GM12878 (cell line): ENCODE data around the gene NKAIN2. TPM values are rescaled to one million over a fixed set of nuclear protein-coding genes. Genes with fewer than 3 reads are reported as not detected.

ENCODE experiments used
- ATAC-seq: fragments of 200-7000 bp; cut with Tn5 transposase; 3 replicates; pipeline ENCODE4 v1.9.1; 2020; ENCODE audit warnings: mild to moderate bottlenecking, moderate library complexity
- BruUV-seq: library from RNA; stranded (reverse); fragments of 400-500 nt; replicated peaks from 2 replicates; lab custom pipeline; 2021; lab: Mats Ljungman, UMichigan
- CTCF ChIA-PET: fragments of 300-600 bp; sonication (Branson Sonifier 250); formaldehyde crosslinking; extraction: SDS; loops from one replicate; lab custom pipeline; 2021; ENCODE audit warnings: inconsistent platforms; lab: Yijun Ruan, JAX
- POLR2A ChIA-PET: fragments of 350-600 bp; formaldehyde crosslinking; extraction: SDS; loops from one replicate; lab custom pipeline; 2021; ENCODE audit warnings: inconsistent platforms; lab: Charles Lee
- RAD21 ChIA-PET: fragments of 300-600 bp; sonication (Branson Sonifier 250); formaldehyde crosslinking; loops from one replicate; lab custom pipeline; 2023; ENCODE audit warnings: antibody characterized with exemption; ENCODE audit not compliant: unreplicated experiment; lab: Charles Lee
- SMC1A ChIA-PET: fragments of 300-600 bp; sonication (Branson Sonifier 250); formaldehyde crosslinking; loops from one replicate; lab custom pipeline; 2023; ENCODE audit not compliant: unreplicated experiment, uncharacterized antibody; lab: Charles Lee
- DNase-seq: peaks from one replicate; pipeline ENCODE4 v3.0.0-alpha.2; 2011; ENCODE audit warnings: low read depth, low spot score
- FAIRE-seq: peaks from 3 replicates; lab custom pipeline; 2011; peaks lifted over from hg19 to GRCh38; lab: Jason Lieb, UNC
- H2AFZ ChIP-seq: 2 replicates; pipeline ENCODE4 v1.6.0; 2011; ENCODE audit warnings: low read depth, low read length, control low read depth; ENCODE audit not compliant: control insufficient read depth
- H3K27ac ChIP-seq: 2 replicates; pipeline ENCODE4 v1.5.1; 2011; ENCODE audit warnings: control low read depth; ENCODE audit not compliant: control insufficient read depth, insufficient read depth
- H3K27me3 ChIP-seq, 2 experiments: replicated peaks in 1 of 2; 2 replicates each; pipeline versions ENCODE4 v1.6.0 to v1.6.1; 2011; ENCODE audit warnings: low read length in 1 of 2; ENCODE audit not compliant: control insufficient read depth in 2 of 2, insufficient read depth in 2 of 2
- H3K36me3 ChIP-seq, 2 experiments: 2 replicates each; pipeline ENCODE4 v1.5.1; 2011; ENCODE audit warnings: low read length in 1 of 2; ENCODE audit not compliant: control insufficient read depth in 2 of 2, insufficient read depth in 2 of 2
- H3K4me1 ChIP-seq: 2 replicates; pipeline ENCODE4 v1.6.1; 2011; ENCODE audit warnings: mild to moderate bottlenecking, low read length, moderate library complexity, mixed read lengths; ENCODE audit not compliant: control insufficient read depth, insufficient read depth
- H3K4me2 ChIP-seq: 2 replicates; pipeline ENCODE4 v1.6.0; 2011; ENCODE audit warnings: control low read depth; ENCODE audit not compliant: control insufficient read depth, insufficient read depth
- H3K4me3 ChIP-seq: fragments of 200-600 bp; sonication (generic); 2 replicates; pipeline ENCODE4 v1.5.1; 2016
- H3K79me2 ChIP-seq: 2 replicates; pipeline ENCODE4 v1.6.0; 2011; ENCODE audit warnings: low read length; ENCODE audit not compliant: control insufficient read depth, insufficient read depth
- H3K9ac ChIP-seq: 2 replicates; pipeline ENCODE4 v1.8.0; 2011; ENCODE audit warnings: low read length, control low read depth, mixed read lengths; ENCODE audit not compliant: control insufficient read depth, insufficient read depth
- H3K9me3 ChIP-seq: replicated peaks from 3 replicates; pipeline ENCODE4 v1.5.1; 2011; ENCODE audit warnings: mild to moderate bottlenecking, low read length; ENCODE audit not compliant: control insufficient read depth, insufficient read depth
- H4K20me1 ChIP-seq: 2 replicates; pipeline ENCODE4 v1.6.0; 2011; ENCODE audit not compliant: control insufficient read depth, insufficient read depth
- CREM ChIP-seq: IDR thresholded peaks from 2 replicates; pipeline ENCODE4 v1.6.1; 2014; ENCODE audit warnings: antibody characterized with exemption, low read depth
- EGR1 ChIP-seq, 2 experiments: IDR thresholded peaks; 1 replicate in 1 of 2; 2 replicates in 1 of 2; pipeline ENCODE4 v1.6.1; 2011 to 2012; ENCODE audit warnings: low read depth in 2 of 2, low read length in 2 of 2, borderline replicate concordance in 1 of 2, mild to moderate bottlenecking in 1 of 2, moderate library complexity in 1 of 2
- ETV6 ChIP-seq, 2 experiments: fragments of 450-650 bp in 1 of 2; IDR thresholded peaks in 1 of 2; conservative IDR thresholded peaks in 1 of 2; 2 replicates each; pipeline ENCODE4 v1.6.1; 2014; ENCODE audit warnings: antibody characterized with exemption in 1 of 2, borderline replicate concordance in 1 of 2, low read depth in 1 of 2, mild to moderate bottlenecking in 1 of 2, moderate library complexity in 1 of 2
- IRF4 ChIP-seq: IDR thresholded peaks from 2 replicates; pipeline ENCODE4 v1.6.1; 2011; ENCODE audit warnings: low read depth, low read length
- IRF5 ChIP-seq: fragments of 450-650 bp; IDR thresholded peaks from 2 replicates; pipeline ENCODE4 v1.6.1; 2017; ENCODE audit warnings: borderline replicate concordance
- PML ChIP-seq: IDR thresholded peaks from 2 replicates; pipeline ENCODE4 v1.6.1; 2012; ENCODE audit warnings: low read length, inconsistent platforms
- RBBP5 ChIP-seq: fragments of 200-600 bp; sonication (generic); conservative IDR thresholded peaks from 2 replicates; pipeline ENCODE4 v1.6.1; 2016
- USF2 ChIP-seq: IDR thresholded peaks from 2 replicates; pipeline ENCODE4 v1.6.1; 2011; ENCODE audit warnings: low read depth, low read length, improper control_type of control experiment, borderline replicate concordance
- ZBTB40 ChIP-seq: fragments of 450-650 bp; IDR thresholded peaks from 2 replicates; pipeline ENCODE4 v1.6.1; 2016; ENCODE audit warnings: mild to moderate bottlenecking, moderate library complexity, borderline replicate concordance
- ZNF274 ChIP-seq: IDR thresholded peaks from one replicate; pipeline ENCODE4 v1.8.0; 2011; ENCODE audit not compliant: insufficient read length, insufficient read depth
- ZNF622 ChIP-seq: fragments of 450-650 bp; IDR thresholded peaks from 2 replicates; pipeline ENCODE4 v1.6.1; 2017; ENCODE audit warnings: mild to moderate bottlenecking, inconsistent platforms
- WGBS: methylation state at CpG from one replicate; pipeline ENCODE4 v1.1.6; 2016; ENCODE audit warnings: low lambda C conversion rate; ENCODE audit not compliant: insufficient replicate concordance, insufficient coverage; ENCODE audit errors: missing lambda C conversion rate; 5-methylcytosine and 5-hydroxymethylcytosine counted together
- in situ Hi-C: fragments of 300-500 bp; cut with MboI; formaldehyde crosslinking; loops from 9 replicates; pipeline ENCODE4 v1.14.3; 2018; ENCODE audit warnings: mixed read lengths
- intact Hi-C: fragments of 100-400 bp; cut with micrococcal nuclease; formaldehyde crosslinking; loops from one replicate; pipeline ENCODE4 v1.14.2; 2022; ENCODE audit not compliant: unreplicated experiment
- polyA plus RNA-seq, 11 experiments: library from polyadenylated mRNA; depleted of rRNA in 4 of 11; unstranded in 6 of 11; stranded (reverse) in 5 of 11; fragments of >200 nt; fragmentation: Nextera tagmentation in 4 of 11; fragmentation: Illumina TruSeq in 1 of 11; extraction: Ambion mirVana in 4 of 11; extraction: Trizol in 1 of 11; gene quantifications; 1 replicate in 1 of 11; 2 replicates in 10 of 11; pipeline versions ENCODE4 v1.2.1 to v1.2.3, GENCODE V29; 2011 to 2016; ENCODE audit warnings: inconsistent platforms in 2 of 11, missing spikeins in 2 of 11, low read depth in 1 of 11
- total RNA-seq, 4 experiments: library from RNA; depleted of rRNA in 3 of 4; stranded (reverse); fragments of >200 nt in 3 of 4; fragmentation: Illumina TruSeq in 1 of 4; extraction: Trizol in 1 of 4; gene quantifications; 2 replicates each; pipeline versions ENCODE4 v1.2.1 to v1.2.3, GENCODE V29; 2013 to 2021

The NKAIN2 gene
- total and polyA plus RNA-seq, 10 of the 15 experiments (the other 5 are each of a cell fraction or from before 2014, with no cell fraction given), result not detected

GRCh38 chr6:124371974-124372475 lies 568.4 kb downstream of the NKAIN2 start:
- RAD21 ChIA-PET, result no interaction called here
- in situ Hi-C loops, result no loop called here
- TF ChIP-seq CREM (no peak), EGR1 (IDR thresholded peaks at IDR 0.05; ENCODE audit: borderline replicate concordance in 1 of 2, low read depth in 2 of 2, low read length in 2 of 2) (no peak), PML (no peak), ZNF622 (no peak), ZNF274 (no peak)
- H3K36me3 ChIP-seq, result no peaks in the 10 kb centered on the region
- DNase-seq, result no peak
- CTCF ChIA-PET, result no interaction called here
- no peaks in the 10 kb centered on the region for H4K20me1 ChIP-seq
- H3K4me1 ChIP-seq, result no peaks in the 10 kb centered on the region
- H3K79me2 ChIP-seq, result no peaks in the 10 kb centered on the region
- H3K9ac ChIP-seq, result no peak overlapping the region
- H3K4me3 ChIP-seq, result no peak overlapping the region
- no peak for ATAC-seq
- H3K27ac ChIP-seq, result no peak overlapping the region
- H2AFZ ChIP-seq, result no peak overlapping the region
- H3K9me3 ChIP-seq, result no peaks in the 10 kb centered on the region
- no peak for FAIRE-seq
- intact Hi-C loops, result no loop called here
- WGBS, result 5% methylated on average over 2 of the region's 2 CpGs
- no TSS peak for BruUV-seq
- SMC1A ChIA-PET, result interaction anchor here (0.5 to 1.2 kb wide), 2 partner anchors 18 to 161 kb away, joined by 3 read pairs; no protein-coding TSS in a partner anchor
- H3K4me2 ChIP-seq, result no peak overlapping the region
- H3K27me3 ChIP-seq, result no peaks in the 10 kb centered on the region
- POLR2A ChIA-PET, result no interaction called here

- Histone ChIP-seq H4K20me1 (no peaks in the 10 kb centered on the region), H3K27me3 (no peaks in the 10 kb centered on the region), H2AFZ (no peak overlapping the region), H3K9ac (no peak overlapping the region), H3K4me2 (no peak overlapping the region), H3K27ac (no peak overlapping the region), H3K4me1 (no peaks in the 10 kb centered on the region), H3K36me3 (no peaks in the 10 kb centered on the region), H3K79me2 (no peaks in the 10 kb centered on the region), H3K9me3 (no peaks in the 10 kb centered on the region), H3K4me3 (no peak overlapping the region)
- ChIA-PET RAD21 (no interaction called here), SMC1A (no interaction called here), POLR2A (no interaction called here), CTCF (no interaction called here)
- DNase-seq (no peak), ATAC-seq (no peak), FAIRE-seq (no peak)
- 5% methylated on average over 1 of the region's 1 CpG for WGBS
- intact Hi-C loops, result no loop called here
- no TSS peak for BruUV-seq
- in situ Hi-C loops, result no loop called here
- TF ChIP-seq ZBTB40, result no peak
- TF ChIP-seq IRF5, result no peak
- no peak for TF ChIP-seq IRF4
- TF ChIP-seq ETV6 (conservative IDR thresholded peaks at IDR 0.05 in 1 of 2, IDR thresholded peaks at IDR 0.05 in 1 of 2; ENCODE audit: borderline replicate concordance in 1 of 2, low read depth in 1 of 2), result no peak
- TF ChIP-seq USF2, result no peak
- TF ChIP-seq RBBP5, result no peak
These were observed 569.7 kb downstream of the NKAIN2 start for GRCh38 chr6:124373386-124373785.
